Measurements from ENCODE around the gene PTDSS2.
A peak's percentile ranks its signal among the peaks of the same experiment; 100 is the strongest.

The PTDSS2 gene

DNA sequence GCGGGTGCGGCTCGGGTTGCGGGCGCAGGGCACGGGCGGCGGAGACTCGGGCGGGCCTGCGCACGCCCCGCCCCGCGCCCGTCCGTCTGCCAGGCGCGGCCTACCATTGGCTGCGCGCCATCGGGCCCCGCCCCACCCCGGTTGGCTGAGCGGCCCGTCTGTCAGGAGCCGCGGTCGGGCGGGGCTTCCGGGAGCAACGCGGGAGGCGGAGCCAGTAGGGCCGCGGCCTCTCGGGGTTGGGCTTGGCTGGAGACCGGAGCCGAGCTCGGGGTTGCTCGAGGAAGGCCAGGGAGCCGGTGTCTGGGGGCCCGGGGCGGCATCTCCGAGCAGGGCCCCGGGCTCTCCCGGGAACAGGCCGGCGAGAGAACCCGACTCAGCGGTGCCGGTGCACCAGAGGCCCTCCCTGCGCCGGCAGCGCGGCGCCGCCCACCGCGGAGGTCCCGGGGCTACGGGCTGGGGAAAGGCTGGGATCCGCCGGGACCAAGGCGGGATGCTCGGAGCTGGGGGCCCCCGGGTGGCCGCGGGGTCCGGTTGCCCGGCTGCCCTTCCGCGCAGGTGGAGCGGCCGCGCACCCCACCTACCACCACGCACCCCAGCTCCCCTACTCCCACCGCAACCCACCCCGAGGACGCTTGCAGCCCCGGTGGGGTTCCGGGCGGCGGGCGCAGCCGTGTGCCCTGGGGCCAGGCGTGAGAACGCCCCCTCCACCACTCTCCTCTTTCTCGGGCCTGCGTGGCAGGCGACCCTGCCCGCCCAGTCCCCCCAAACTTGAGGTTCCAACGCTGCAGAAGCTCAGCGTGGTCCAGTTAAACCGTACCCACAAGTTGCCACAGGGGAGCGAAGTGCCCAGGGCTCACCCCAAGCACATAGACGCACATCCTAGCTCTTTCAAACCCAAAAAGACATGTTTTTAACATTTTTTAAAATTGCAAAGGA, 85.7 kb downstream of the PTDSS2 start, which contains the start of gene HRAS:
Gene HRAS (minus strand): TSS at position 58 of the 936 bp plus-strand sequence.
- Histone ChIP-seq H3K36me3 (ENCODE audit: insufficient read depth, low read length) (peaks cover 4% of the 10 kb centered on the region; the same call in 1 of the 2 replicates), H4K20me1 (ENCODE audit: insufficient read depth, low read length, poor library complexity, severe bottlenecking) (peaks cover 18% of the 10 kb centered on the region), H3K4me2 (ENCODE audit: low read depth, low read length, poor library complexity, severe bottlenecking) (peak within 1 kb of the TSS; percentile 94), H3K79me2 (ENCODE audit: insufficient read depth, low read length) (peaks cover 17% of the 10 kb centered on the region), H3K9me3 (ENCODE audit: insufficient read depth, low read depth, low read length) (no peaks in the 10 kb centered on the region), H3K9ac (ENCODE audit: low read depth, low read length, poor library complexity, severe bottlenecking) (peak within 1 kb of the TSS; percentile 85), H3K4me3 (ENCODE audit: low read length, poor library complexity, severe bottlenecking) (peak within 1 kb of the TSS; percentile 94), H3F3A (ENCODE audit: low read depth) (no peaks in the 10 kb centered on the region), H2AFZ (ENCODE audit: low read length) (peak within 1 kb of the TSS; percentile 87), H3K9me2 (replicated peaks; ENCODE audit: low read depth, low read length) (no peaks in the 10 kb centered on the region), H3K27me3 (ENCODE audit: insufficient read depth, low read length, poor library complexity, severe bottlenecking) (no peaks in the 10 kb centered on the region), H3K4me1 (ENCODE audit: insufficient read depth, low read length, poor library complexity, severe bottlenecking) (peaks cover 17% of the 10 kb centered on the region)
- no peak for TF ChIP-seq EZH2phosphoT487 (IDR thresholded peaks at IDR 0.05; ENCODE audit: borderline replicate concordance)
- TF ChIP-seq, protein P1, sequence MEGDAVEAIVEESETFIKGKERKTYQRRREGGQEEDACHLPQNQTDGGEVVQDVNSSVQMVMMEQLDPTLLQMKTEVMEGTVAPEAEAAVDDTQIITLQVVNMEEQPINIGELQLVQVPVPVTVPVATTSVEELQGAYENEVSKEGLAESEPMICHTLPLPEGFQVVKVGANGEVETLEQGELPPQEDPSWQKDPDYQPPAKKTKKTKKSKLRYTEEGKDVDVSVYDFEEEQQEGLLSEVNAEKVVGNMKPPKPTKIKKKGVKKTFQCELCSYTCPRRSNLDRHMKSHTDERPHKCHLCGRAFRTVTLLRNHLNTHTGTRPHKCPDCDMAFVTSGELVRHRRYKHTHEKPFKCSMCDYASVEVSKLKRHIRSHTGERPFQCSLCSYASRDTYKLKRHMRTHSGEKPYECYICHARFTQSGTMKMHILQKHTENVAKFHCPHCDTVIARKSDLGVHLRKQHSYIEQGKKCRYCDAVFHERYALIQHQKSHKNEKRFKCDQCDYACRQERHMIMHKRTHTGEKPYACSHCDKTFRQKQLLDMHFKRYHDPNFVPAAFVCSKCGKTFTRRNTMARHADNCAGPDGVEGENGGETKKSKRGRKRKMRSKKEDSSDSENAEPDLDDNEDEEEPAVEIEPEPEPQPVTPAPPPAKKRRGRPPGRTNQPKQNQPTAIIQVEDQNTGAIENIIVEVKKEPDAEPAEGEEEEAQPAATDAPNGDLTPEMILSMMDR (conservative IDR thresholded peaks at IDR 0.05; ENCODE audit: low read length): no peak

DNA sequence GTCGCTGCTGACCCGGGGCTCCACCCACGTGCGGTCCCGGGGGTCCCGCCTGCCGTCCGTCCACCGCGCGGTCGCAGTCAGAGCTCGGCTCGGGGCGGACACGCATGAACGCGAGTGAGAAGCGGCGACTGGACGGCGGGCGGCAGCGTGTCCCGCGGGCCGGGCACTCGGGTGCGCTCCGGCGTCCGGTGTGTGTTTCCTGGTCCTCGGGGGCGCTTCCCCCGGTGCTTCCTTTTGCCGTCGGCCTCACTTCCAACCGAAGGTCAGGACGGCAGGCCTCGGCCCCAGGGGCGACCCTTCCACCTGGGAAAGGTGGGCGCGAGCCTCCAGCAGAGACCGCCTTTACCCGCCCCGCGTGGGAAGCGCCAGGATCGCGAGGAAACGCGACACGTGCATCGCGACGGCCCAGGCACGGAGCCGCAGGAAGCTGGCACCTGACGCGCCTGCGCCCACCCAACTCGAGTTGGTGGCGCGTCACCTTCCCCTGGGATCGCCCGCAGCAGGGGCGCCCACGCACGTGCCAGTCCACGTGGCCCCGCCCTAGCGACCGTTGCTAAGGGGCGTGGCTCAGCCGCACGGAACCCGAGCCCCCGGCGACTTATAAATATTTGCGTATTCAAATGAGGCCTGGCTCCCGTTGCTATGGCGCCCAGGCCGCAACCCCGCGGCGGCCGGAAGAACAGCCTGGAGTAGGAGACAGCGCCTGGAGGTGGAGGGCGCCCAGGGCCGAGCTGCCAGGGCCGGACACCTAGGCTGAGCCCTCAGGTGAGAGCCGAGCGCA, 87.0 kb downstream of the PTDSS2 start, which contains the start of gene LRRC56:
Gene LRRC56 (plus strand): TSS at position 687 of the 781 bp plus-strand sequence. CDS start 3,158 bp downstream, outside the sequence.
- Histone ChIP-seq H3K4me2 (ENCODE audit: low read depth, low read length, poor library complexity, severe bottlenecking) (peak within 1 kb of the TSS; percentile 70), H3K9me2 (replicated peaks; ENCODE audit: low read depth, low read length) (no peaks in the 10 kb centered on the region), H3F3A (ENCODE audit: low read depth) (no peaks in the 10 kb centered on the region), H3K79me2 (ENCODE audit: insufficient read depth, low read length) (peaks cover 17% of the 10 kb centered on the region), H2AFZ (ENCODE audit: low read length) (no peak within 1 kb of the TSS), H3K4me1 (ENCODE audit: insufficient read depth, low read length, poor library complexity, severe bottlenecking) (peaks cover 17% of the 10 kb centered on the region), H3K9ac (ENCODE audit: low read depth, low read length, poor library complexity, severe bottlenecking) (peak within 1 kb of the TSS; percentile 81), H3K27me3 (ENCODE audit: insufficient read depth, low read length, poor library complexity, severe bottlenecking) (no peaks in the 10 kb centered on the region), H3K36me3 (ENCODE audit: insufficient read depth, low read length) (peaks cover 2% of the 10 kb centered on the region; the same call in 1 of the 2 replicates), H3K4me3 (ENCODE audit: low read length, poor library complexity, severe bottlenecking) (peak within 1 kb of the TSS; percentile 82), H4K20me1 (ENCODE audit: insufficient read depth, low read length, poor library complexity, severe bottlenecking) (peaks cover 18% of the 10 kb centered on the region), H3K9me3 (ENCODE audit: insufficient read depth, low read depth, low read length) (no peaks in the 10 kb centered on the region)
- no peak for TF ChIP-seq EZH2phosphoT487 (IDR thresholded peaks at IDR 0.05; ENCODE audit: borderline replicate concordance)
- TF ChIP-seq, protein P1 (conservative IDR thresholded peaks at IDR 0.05; ENCODE audit: low read length): no peak

DNA sequence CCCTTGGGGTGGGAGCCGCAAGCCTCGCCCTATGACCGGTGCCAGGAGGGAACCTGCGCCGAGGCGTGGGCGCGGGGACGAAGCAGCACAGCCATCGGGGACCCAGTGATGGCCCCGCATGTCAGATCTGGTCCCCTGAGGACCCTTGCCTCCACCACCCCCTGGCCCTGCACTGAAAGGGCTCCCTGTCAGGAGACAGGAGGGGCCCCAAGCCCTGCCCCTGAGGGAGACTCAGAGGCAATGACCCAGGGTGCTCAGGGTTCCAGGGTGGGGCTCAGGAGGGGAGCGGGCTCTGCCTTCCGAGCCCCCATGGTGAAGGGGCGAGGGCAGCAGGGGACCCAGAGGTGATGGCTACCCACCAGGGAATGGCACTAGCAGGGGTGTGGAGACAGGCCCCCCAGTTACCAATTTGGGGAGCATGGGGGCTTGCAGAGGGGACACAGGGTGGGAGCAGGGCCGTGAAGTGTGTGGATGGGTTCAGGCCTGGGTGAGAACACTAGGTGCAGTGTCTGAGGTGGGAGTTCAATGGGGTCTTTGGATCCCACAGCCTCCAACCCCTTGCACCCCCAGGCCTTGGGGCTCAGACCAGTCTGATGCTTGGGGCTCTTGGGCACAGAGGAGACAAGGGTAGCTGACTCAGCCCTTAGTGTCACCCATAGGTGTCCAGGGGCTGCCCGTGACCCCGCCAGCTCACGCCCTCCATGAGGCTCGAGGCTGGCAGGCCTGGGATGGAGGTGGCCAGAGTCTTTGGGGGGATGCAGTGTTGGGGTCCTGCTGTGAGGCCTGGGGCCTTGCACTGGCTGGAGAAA, 87.7 kb downstream of the PTDSS2 start:
- Histone ChIP-seq H3F3A (ENCODE audit: low read depth) (no peaks in the 10 kb centered on the region), H3K9me3 (ENCODE audit: insufficient read depth, low read depth, low read length) (no peaks in the 10 kb centered on the region), H3K9me2 (replicated peaks; ENCODE audit: low read depth, low read length) (no peaks in the 10 kb centered on the region), H3K27me3 (ENCODE audit: insufficient read depth, low read length, poor library complexity, severe bottlenecking) (no peaks in the 10 kb centered on the region), H3K9ac (ENCODE audit: low read depth, low read length, poor library complexity, severe bottlenecking) (no peak overlapping the region), H3K4me1 (ENCODE audit: insufficient read depth, low read length, poor library complexity, severe bottlenecking) (peaks cover 17% of the 10 kb centered on the region), H4K20me1 (ENCODE audit: insufficient read depth, low read length, poor library complexity, severe bottlenecking) (peaks cover 15% of the 10 kb centered on the region), H2AFZ (ENCODE audit: low read length) (no peak overlapping the region), H3K4me2 (ENCODE audit: low read depth, low read length, poor library complexity, severe bottlenecking) (no peak overlapping the region), H3K4me3 (ENCODE audit: low read length, poor library complexity, severe bottlenecking) (no peak overlapping the region), H3K79me2 (ENCODE audit: insufficient read depth, low read length) (peaks cover 17% of the 10 kb centered on the region), H3K36me3 (ENCODE audit: insufficient read depth, low read length) (no peaks in the 10 kb centered on the region)
- TF ChIP-seq, protein P1 (conservative IDR thresholded peaks at IDR 0.05; ENCODE audit: low read length): no peak
- no peak for TF ChIP-seq EZH2phosphoT487 (IDR thresholded peaks at IDR 0.05; ENCODE audit: borderline replicate concordance)
